Measurements from ENCODE around the gene UGCG.
"Not testable (repeated sequence)": the region's sequence is repeated elsewhere in the genome, so short reads cannot be mapped to it uniquely, and the experiment has no call there.

UGCG gene

DNA sequence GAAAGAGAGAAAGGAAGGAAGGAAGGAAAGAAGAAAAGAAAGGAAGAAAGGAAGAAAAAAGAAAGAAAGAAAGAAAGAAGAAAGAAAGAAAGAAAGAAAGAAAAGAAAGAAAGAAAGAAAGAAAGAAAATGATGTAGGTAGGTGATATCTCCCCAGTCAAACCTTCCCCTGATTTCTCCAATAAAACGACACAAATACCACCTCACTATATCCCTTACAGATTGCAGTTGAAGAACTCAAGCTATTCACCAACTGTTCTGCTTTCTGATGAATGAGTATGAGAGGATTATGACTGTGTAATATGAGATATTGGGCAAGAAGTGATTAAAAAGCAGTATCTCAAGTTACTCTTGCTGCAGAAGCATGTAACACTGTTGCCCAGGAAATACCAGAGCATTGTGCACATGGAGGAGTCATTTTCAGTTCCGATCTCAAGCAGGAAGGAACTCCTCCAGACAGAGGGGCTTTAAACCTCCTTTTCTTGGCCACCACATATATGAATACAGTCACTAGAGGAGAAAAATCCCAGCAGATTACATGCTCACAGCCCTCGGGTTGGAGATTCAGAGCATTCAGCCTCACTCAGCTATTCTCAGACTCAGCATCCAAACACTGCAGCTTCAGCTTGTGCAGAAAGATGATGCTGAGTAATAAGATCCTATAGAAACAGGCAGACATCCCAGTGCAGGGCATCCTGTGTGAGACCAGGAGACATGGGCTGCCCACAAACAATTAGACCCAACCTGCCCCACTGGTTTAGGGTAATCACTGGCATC lies 61.4 kb downstream of the UGCG start:
- DNase-seq: peak in 1 of 2 donors; percentile 19

DNA sequence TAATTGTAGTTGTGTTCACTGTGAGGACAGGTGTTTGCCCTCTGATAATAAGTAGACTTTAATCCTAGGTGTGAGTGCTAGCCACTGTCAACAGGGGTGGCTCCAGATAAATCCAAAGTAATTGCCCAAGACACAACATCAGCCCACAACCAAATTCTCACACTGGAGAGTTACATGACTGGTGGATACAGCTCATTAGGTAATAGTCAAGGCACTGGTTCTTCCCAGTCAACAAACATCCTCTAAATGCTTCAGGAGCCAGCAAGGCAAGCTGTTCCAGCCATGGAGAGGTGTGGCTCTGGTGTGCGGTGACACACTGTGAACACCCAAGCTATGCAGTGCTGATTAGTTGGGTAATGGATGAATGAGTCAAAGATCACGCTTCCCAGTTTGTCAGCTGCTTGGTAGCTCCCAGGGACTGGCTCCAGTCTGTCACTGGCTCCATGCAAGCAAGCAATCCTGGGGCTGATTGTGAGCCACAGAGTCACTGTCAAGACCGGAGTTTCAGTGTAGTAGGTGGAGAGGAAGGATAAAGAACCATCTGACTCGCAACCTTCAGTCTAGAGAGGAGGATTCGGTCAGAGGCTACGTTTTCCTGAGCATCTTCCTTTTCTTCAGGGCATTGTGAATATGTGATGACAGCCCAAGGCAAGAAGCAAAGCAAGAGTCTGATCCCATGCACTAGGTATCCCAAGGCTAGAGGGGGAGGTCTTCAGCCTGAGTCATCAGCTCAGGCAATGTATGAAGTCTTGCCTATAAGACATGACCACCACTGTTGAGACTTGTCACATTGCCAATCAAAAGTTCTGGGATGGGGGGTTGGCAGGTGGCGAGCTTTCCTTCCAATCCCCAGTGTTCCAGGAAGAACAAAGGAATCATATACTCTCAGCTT lies 63.1 kb downstream of the UGCG start:
- no peak for DNase-seq

DNA sequence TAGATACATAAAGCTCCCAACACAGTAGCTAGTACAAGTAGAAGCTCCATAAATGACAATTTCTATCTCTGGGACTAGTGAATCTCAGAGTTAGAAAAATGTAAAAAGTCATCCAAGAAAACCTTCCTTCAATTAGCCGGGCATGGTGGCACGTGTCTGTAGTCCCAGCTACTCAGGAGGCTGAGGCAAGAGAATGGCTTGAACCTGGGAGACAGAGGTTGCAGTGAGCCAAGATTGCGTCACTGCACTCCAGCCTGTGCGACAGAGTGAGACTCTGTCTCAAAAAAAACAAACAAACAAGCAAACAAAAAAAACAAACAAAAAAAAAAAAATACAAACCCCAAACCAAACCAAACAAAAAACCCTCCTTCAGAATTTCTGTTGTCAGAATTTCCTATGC lies 63.9 kb downstream of the UGCG start:
- not testable (repeated sequence) for DNase-seq

- DNase-seq: no peak
Measured at GRCh38 chr9:111961009-111961408, 64.4 kb downstream of the UGCG start.

DNA sequence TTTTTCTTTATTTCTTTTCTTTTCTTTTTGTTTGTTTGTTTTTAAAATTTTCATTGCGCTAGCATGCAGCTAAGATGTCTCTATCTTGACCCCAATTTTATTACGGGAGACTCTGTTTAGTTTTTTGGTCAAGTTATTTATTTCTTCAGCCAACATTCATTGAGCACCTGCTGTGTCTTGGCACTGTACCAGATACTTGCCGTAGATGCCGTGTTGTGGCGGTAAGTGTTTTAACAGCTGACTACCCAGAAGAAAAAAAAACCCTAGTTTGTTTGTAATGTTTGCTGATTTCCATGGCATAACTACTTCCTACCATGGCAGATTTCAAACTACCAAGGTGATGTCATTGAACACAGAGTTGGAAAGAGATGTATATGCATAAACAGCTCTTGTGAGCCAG lies 65.0 kb downstream of the UGCG start:
- no peak for DNase-seq

DNA sequence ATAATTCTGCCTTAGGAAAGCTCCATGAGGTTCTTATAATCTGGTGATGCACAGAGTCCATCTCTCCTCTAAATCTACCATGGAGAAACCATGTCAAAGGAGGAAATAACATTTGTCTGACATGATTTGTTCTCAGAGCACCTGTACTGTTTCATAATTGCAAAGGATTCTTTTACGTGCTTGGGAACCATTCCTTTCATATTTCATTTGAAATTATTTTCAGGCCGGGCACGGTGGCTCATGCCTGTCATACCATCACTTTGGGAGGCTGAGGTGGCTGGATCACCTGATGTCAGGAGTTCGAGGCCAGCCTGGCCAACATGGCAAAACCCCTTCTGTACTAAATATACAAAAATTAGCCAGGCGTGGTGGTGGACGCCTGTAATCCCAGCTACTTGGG lies 65.4 kb downstream of the UGCG start:
- no peak for DNase-seq

DNA sequence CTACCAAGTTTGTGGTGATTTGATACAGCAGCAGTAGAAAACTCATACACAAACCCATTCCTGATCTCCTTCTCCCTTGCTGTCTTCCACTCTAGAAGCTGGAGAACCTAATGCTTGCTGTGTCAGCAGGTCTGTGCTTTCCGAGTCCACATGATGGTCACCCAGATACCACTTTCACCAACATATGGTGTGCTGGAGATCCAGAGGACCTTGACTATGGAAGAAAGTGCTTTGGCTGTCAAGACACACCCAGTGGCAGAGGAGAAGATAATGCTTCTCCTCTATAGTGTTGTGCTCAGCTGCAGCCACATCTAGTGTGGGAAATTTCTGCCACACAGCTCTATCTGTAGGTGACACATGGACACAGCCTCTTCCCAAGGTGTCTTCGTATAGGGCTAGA lies 67.4 kb downstream of the UGCG start:
- no peak for DNase-seq

DNA sequence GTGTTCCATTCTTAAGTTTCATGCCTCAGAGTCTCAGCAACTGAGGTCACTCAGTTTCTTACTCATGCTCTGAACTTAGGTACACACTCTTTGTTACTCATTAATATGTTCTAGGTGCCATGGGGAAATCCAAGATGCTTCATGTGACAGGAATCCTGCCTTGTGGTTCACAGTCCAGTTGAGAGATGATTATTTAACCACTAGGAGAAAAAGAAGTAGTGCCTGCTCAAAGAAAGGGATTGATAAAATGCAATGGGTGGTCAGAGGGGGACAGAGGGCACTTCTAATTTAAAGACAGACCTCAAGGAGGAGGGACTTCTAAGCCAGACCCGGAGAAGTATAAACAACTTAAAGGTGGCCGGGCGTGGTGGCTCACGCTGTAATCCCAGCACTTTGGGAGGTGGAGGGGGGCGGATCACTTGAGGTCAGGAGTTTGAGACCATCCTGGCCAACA lies 69.0 kb downstream of the UGCG start:
- DNase-seq: no peak

GRCh38 chr9:111966124-111966723 lies 69.6 kb downstream of the UGCG start:
- DNase-seq: no peak

GRCh38 chr9:111966861-111967291 lies 70.3 kb downstream of the UGCG start:
- no peak for DNase-seq

- DNase-seq: no peak
Measured at GRCh38 chr9:111967621-111968020, 71.0 kb downstream of the UGCG start.

DNA sequence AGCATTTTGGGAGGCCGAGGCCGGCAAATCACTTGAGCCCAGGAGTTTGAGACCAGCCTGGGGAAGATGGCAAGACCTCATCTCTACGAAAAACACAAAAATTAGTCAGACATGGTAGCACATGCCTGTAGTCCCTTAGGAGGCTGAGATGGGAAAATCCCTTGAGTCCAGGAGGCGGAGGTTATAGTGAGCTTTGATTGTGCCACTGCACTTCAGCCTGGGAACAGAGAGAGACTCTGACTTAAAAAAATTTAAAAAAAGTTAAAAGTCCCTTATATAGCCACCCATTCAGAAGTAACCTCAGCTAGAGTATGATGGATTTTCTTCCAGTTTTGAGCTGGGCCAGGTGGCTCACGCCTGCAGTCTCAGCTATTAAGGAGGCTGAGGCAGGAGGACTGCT lies 72.4 kb downstream of the UGCG start:
- DNase-seq: no peak

- no peak for DNase-seq
Measured at GRCh38 chr9:111969622-111970021, 73.0 kb downstream of the UGCG start.

- no peak for DNase-seq
Measured at GRCh38 chr9:111970827-111971226, 74.2 kb downstream of the UGCG start.

GRCh38 chr9:111974092-111974681 lies 77.6 kb downstream of the UGCG start:
- no peak for DNase-seq

DNA sequence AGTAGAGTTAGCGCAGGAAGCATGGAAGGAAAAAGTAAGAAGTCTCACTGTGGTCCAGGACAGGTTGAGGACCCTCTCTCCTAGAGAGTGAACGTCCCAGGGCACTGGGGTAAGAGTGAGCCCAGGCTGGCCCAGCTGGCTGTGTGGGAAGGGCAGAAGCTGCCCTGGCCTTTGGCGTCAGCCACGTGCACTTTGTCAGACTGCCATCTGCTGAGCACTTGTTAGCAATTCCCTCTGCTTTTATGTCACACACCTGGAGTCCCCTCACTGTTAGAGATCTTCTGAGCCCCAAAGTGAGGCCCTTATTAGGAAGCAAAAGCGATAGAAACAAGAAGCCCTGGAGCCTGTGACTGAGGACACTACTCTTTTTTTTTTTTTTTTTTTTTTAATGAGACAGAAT lies 79.1 kb downstream of the UGCG start:
- peak; percentile 25 to 36 for DNase-seq

- DNase-seq: no peak
Measured at GRCh38 chr9:111978616-111979015, 82.0 kb downstream of the UGCG start.

DNA sequence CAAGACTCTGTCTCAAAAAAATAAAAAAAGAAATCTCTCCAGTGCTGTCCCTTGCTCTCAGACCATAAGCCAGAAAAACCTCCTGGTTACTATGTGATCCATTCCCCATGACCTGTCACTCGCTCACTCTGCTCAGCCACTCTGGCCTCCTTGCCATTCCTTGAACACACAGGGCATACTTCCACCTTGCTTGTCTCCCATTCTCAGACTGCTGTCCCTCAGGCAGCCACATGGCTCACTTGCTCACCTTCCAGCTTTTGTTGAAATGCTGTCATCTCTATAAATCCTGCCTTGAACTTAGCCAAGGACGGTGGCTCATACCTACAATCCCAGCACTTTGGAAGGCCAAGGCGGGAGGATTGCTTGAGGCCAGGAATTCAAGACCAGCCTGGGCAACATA lies 82.9 kb downstream of the UGCG start:
- no peak for DNase-seq

DNA sequence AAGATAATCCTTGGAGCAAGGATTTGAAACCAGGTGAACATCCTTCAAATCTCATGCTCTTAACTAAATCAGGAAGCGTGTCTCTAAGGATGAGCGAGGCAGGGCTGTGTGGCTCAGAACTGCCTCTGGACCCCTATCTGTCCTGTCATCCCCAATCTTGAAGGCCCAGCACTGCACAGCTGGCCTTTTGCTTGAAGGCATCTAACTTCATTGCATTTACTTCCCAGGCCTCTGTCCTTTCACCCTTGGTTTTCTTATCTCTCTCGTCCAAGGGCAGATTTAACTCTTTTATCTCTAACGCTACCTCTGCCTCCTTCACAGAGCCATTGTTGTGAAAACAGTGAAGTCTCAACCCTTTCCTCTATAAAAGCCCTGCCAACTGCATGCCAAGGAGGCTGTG lies 83.8 kb downstream of the UGCG start:
- DNase-seq: no peak

- peak in 1 of 2 donors; percentile 33 for DNase-seq
Measured at GRCh38 chr9:111983484-111983908, 86.9 kb downstream of the UGCG start.

DNA sequence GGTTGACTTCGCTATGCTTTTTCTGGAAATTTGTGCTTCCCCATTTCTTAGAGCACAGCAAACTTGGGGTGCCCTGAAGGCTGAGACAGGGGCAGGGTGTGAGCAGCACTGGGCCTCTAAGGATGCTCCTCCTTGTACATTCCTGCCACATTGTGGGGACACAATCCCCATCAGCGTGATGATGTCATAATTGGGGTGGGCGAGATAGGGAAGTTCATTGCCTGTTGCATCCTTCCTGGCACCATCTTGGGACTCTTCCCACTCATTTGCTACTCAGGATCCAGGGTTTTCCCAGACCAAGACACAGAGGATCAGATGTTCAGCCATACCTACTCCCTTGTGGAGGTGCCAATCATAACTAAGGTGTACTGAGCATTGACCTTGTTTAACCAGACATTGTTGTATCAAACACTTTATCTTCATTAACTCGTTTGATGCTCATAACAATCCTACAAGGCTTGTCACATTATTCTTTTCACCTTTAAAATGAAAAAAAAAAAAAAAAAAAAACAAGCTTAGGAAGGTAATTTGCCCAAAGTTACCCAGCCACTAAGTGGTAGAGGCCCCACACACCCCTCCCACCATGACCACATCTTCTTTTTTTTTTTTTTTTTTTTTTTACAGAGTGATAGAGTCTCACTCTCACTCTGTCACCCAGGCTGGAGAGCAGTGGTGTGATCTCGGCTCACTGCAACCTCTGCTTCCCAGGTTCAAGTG lies 87.6 kb downstream of the UGCG start:
- no peak for DNase-seq
